Measurements from ENCODE around the gene PRAF2. TPM values are rescaled to one million over a fixed set of nuclear protein-coding genes. Genes with fewer than 3 reads are reported as not detected.

PRAF2 gene
- polyA plus RNA-seq, 3 donors, result 5.9 to 25.4 (median 15.8) TPM

Other genes starting within 250 kb of the PRAF2 start
- gene ERAS, start 247.5 kb downstream of the PRAF2 start, polyA plus RNA-seq, result not detected
- gene PCSK1N, start 238.4 kb downstream of the PRAF2 start, polyA plus RNA-seq, result 10 to 100 TPM in 1 of 3 donors, 1 to 10 TPM in 1, not detected in 1; 1.8 to 53.2 TPM
- 10 to 100 TPM; 33.0 to 46.0 (median 35.0) TPM for gene TIMM17B, start 176.2 kb downstream of the PRAF2 start, polyA plus RNA-seq
- gene PQBP1, start 176.1 kb downstream of the PRAF2 start, polyA plus RNA-seq, result 10 to 100 TPM; 60.3 to 78.0 (median 68.9) TPM
- 10 to 100 TPM; 11.0 to 22.1 (median 15.8) TPM for gene SLC35A2, start 162.4 kb downstream of the PRAF2 start, polyA plus RNA-seq
- gene PIM2, start 155.0 kb downstream of the PRAF2 start, polyA plus RNA-seq, result 1 to 10 TPM; 2.9 to 4.8 (median 3.5) TPM
- 10 to 100 TPM; 17.6 to 37.9 (median 31.4) TPM for gene OTUD5, start 116.4 kb downstream of the PRAF2 start, polyA plus RNA-seq
- 1 to 10 TPM in 2 of 3 donors, under 1 TPM in 1; 0.46 to 4.7 (median 1.0) TPM for gene KCND1, start 102.2 kb downstream of the PRAF2 start, polyA plus RNA-seq
- 10 to 100 TPM; 13.8 to 25.9 (median 22.2) TPM for gene GRIPAP1, start 71.7 kb downstream of the PRAF2 start, polyA plus RNA-seq
- gene TFE3, start 30.6 kb downstream of the PRAF2 start, polyA plus RNA-seq, result 10 to 100 TPM; 14.9 to 83.9 (median 71.1) TPM
- 1 to 10 TPM; 1.4 to 3.8 (median 2.4) TPM for gene CCDC120, start 15.0 kb downstream of the PRAF2 start, polyA plus RNA-seq
- gene WDR45, start 5.9 kb upstream of the PRAF2 start, polyA plus RNA-seq, result 10 to 100 TPM; 49.9 to 92.9 (median 88.5) TPM
- 10 to 100 TPM in 2 of 3 donors, 1 to 10 TPM in 1; 8.7 to 19.0 (median 12.9) TPM for gene GPKOW, start 49.7 kb upstream of the PRAF2 start, polyA plus RNA-seq
- 10 to 100 TPM in 1 of 3 donors, 1 to 10 TPM in 2; 3.3 to 12.7 (median 3.4) TPM for gene MAGIX, start 88.8 kb upstream of the PRAF2 start, polyA plus RNA-seq
- 100 to 1,000 TPM in 2 of 3 donors, 10 to 100 TPM in 1; 82.9 to 246 (median 116) TPM for gene PLP2, start 97.9 kb upstream of the PRAF2 start, polyA plus RNA-seq
- gene PRICKLE3, start 112.4 kb upstream of the PRAF2 start, polyA plus RNA-seq, result 1 to 10 TPM; 6.0 to 8.4 (median 7.8) TPM
- gene SYP, start 126.2 kb upstream of the PRAF2 start, polyA plus RNA-seq, result 1 to 10 TPM; 1.4 to 6.8 (median 2.1) TPM
- gene CACNA1F, start 159.3 kb upstream of the PRAF2 start, polyA plus RNA-seq, result under 1 TPM; 0.10 to 0.79 (median 0.10) TPM
- gene CCDC22, start 161.5 kb upstream of the PRAF2 start, polyA plus RNA-seq, result 10 to 100 TPM in 1 of 3 donors, 1 to 10 TPM in 2; 7.6 to 11.4 (median 9.8) TPM
- gene FOXP3, start 190.7 kb upstream of the PRAF2 start, polyA plus RNA-seq, result under 1 TPM; 0.11 to 0.16 (median 0.12) TPM
- 1 to 10 TPM; 2.4 to 3.1 (median 2.8) TPM for gene PPP1R3F, start 195.8 kb upstream of the PRAF2 start, polyA plus RNA-seq
- not detected for gene GAGE10, start 229.6 kb upstream of the PRAF2 start, polyA plus RNA-seq
- gene GAGE12J, start 248.0 kb upstream of the PRAF2 start, polyA plus RNA-seq, result not detected

All from adipose tissue (tissue), 3 donors.